Memory B cell (primary cell): ENCODE data around the gene MYBBP1A.

Experiments used
- ATAC-seq: fragments of 150-1000 bp; cut with Tn5 transposase; 2 replicates; pipeline ENCODE4 v1.10.0; 2021; ENCODE audit warnings: low read depth, mild to moderate bottlenecking, moderate library complexity
- DNase-seq, 2 donors: peaks; one replicate each; pipeline ENCODE4 v3.0.0; 2022; ENCODE audit warnings: low spot score in 2 of 2
- H3K27ac Mint-ChIP-seq: one replicate; pipeline ENCODE4 v1.8.0; 2022; ENCODE audit warnings: mild to moderate bottlenecking, moderate library complexity, mixed read lengths
- H3K27me3 Mint-ChIP-seq: one replicate; pipeline ENCODE4 v1.8.0; 2022; ENCODE audit warnings: mixed read lengths
- H3K36me3 Mint-ChIP-seq: one replicate; pipeline ENCODE4 v1.8.0; 2022; ENCODE audit warnings: mild to moderate bottlenecking, mixed read lengths
- H3K4me1 Mint-ChIP-seq: one replicate; pipeline ENCODE4 v1.8.0; 2022; ENCODE audit warnings: mixed read lengths
- H3K4me3 Mint-ChIP-seq: one replicate; pipeline ENCODE4 v1.8.0; 2022; ENCODE audit warnings: mild to moderate bottlenecking, moderate library complexity, mixed read lengths
- H3K9me3 Mint-ChIP-seq: one replicate; pipeline ENCODE4 v1.8.0; 2022; ENCODE audit warnings: mixed read lengths

MYBBP1A gene

GRCh38 chr17:4525691-4526397 lies 29.3 kb downstream of the MYBBP1A start:
- no peak overlapping the region for H3K27ac Mint-ChIP-seq
- no peaks in the 10 kb centered on the region for H3K36me3 Mint-ChIP-seq
- peaks cover 10% of the 10 kb centered on the region for H3K4me1 Mint-ChIP-seq
- no peaks in the 10 kb centered on the region for H3K9me3 Mint-ChIP-seq
- no peak for ATAC-seq
- DNase-seq, result no peak
- no peak overlapping the region for H3K4me3 Mint-ChIP-seq
- H3K27me3 Mint-ChIP-seq, result peaks cover 3% of the 10 kb centered on the region

- no peak for ATAC-seq
- no peaks in the 10 kb centered on the region for H3K27me3 Mint-ChIP-seq
- H3K27ac Mint-ChIP-seq, result peak overlapping the region; percentile 35
- no peak for DNase-seq
- H3K36me3 Mint-ChIP-seq, result no peaks in the 10 kb centered on the region
- no peak overlapping the region for H3K4me3 Mint-ChIP-seq
- peaks cover 10% of the 10 kb centered on the region for H3K4me1 Mint-ChIP-seq
- no peaks in the 10 kb centered on the region for H3K9me3 Mint-ChIP-seq
Observed at GRCh38 chr17:4523946-4524345, 31.2 kb downstream of the MYBBP1A start.

GRCh38 chr17:4522661-4523060 lies 32.5 kb downstream of the MYBBP1A start:
- Mint-ChIP-seq H3K36me3 (no peaks in the 10 kb centered on the region), H3K4me3 (no peak overlapping the region), H3K9me3 (no peaks in the 10 kb centered on the region), H3K27me3 (peaks cover 1% of the 10 kb centered on the region), H3K4me1 (peaks cover 15% of the 10 kb centered on the region), H3K27ac (no peak overlapping the region)
- no peak for ATAC-seq
- no peak for DNase-seq

- no peak for DNase-seq
- no peaks in the 10 kb centered on the region for H3K9me3 Mint-ChIP-seq
- no peak overlapping the region for H3K4me3 Mint-ChIP-seq
- no peaks in the 10 kb centered on the region for H3K36me3 Mint-ChIP-seq
- ATAC-seq, result no peak
- H3K4me1 Mint-ChIP-seq, result peaks cover 17% of the 10 kb centered on the region
- peaks cover 1% of the 10 kb centered on the region for H3K27me3 Mint-ChIP-seq
- H3K27ac Mint-ChIP-seq, result no peak overlapping the region
Observed at GRCh38 chr17:4520894-4521600, 34.1 kb downstream of the MYBBP1A start.

GRCh38 chr17:4520060-4520893 lies 34.9 kb downstream of the MYBBP1A start:
- Mint-ChIP-seq H3K27ac (no peak overlapping the region), H3K4me3 (peak overlapping the region; percentile 9), H3K27me3 (peaks cover 1% of the 10 kb centered on the region), H3K9me3 (no peaks in the 10 kb centered on the region), H3K4me1 (peaks cover 17% of the 10 kb centered on the region), H3K36me3 (no peaks in the 10 kb centered on the region)
- DNase-seq, result no peak
- ATAC-seq, result no peak

GRCh38 chr17:4519361-4519788 lies 35.8 kb downstream of the MYBBP1A start:
- H3K9me3 Mint-ChIP-seq, result no peaks in the 10 kb centered on the region
- peak overlapping the region; percentile 42 for H3K4me3 Mint-ChIP-seq
- H3K27me3 Mint-ChIP-seq, result peaks cover 1% of the 10 kb centered on the region
- ATAC-seq (no peak), DNase-seq (no peak)
- H3K4me1 Mint-ChIP-seq, result peaks cover 17% of the 10 kb centered on the region
- no peak overlapping the region for H3K27ac Mint-ChIP-seq
- H3K36me3 Mint-ChIP-seq, result no peaks in the 10 kb centered on the region

- Mint-ChIP-seq H3K4me1 (peaks cover 16% of the 10 kb centered on the region), H3K9me3 (no peaks in the 10 kb centered on the region), H3K36me3 (no peaks in the 10 kb centered on the region), H3K27me3 (peaks cover 1% of the 10 kb centered on the region), H3K27ac (no peak overlapping the region), H3K4me3 (peak overlapping the region; percentile 79)
- ATAC-seq (peak; percentile 4), DNase-seq (no peak)
Observed at GRCh38 chr17:4518901-4519300, 36.3 kb downstream of the MYBBP1A start.

GRCh38 chr17:4516735-4517134 lies 38.4 kb downstream of the MYBBP1A start:
- Mint-ChIP-seq H3K4me1 (peaks cover 7% of the 10 kb centered on the region), H3K27me3 (peaks cover 3% of the 10 kb centered on the region)

GRCh38 chr17:4515501-4515900 lies 39.7 kb downstream of the MYBBP1A start:
- H3K36me3 Mint-ChIP-seq, result no peaks in the 10 kb centered on the region
- H3K9me3 Mint-ChIP-seq, result no peaks in the 10 kb centered on the region
- peaks cover 3% of the 10 kb centered on the region for H3K27me3 Mint-ChIP-seq
- DNase-seq (no peak), ATAC-seq (no peak)
- peaks cover 12% of the 10 kb centered on the region for H3K4me1 Mint-ChIP-seq
- no peak overlapping the region for H3K27ac Mint-ChIP-seq
- no peak overlapping the region for H3K4me3 Mint-ChIP-seq

More at GRCh38 chr17:4516735-4517134, 38.4 kb downstream of the MYBBP1A start:
- ATAC-seq (no peak), DNase-seq (no peak)
- Mint-ChIP-seq H3K27ac (no peak overlapping the region), H3K9me3 (no peaks in the 10 kb centered on the region), H3K36me3 (no peaks in the 10 kb centered on the region), H3K4me3 (no peak overlapping the region)

GRCh38 chr17:4514779-4515178 lies 40.4 kb downstream of the MYBBP1A start:
- Mint-ChIP-seq H3K27me3 (peaks cover 3% of the 10 kb centered on the region), H3K27ac (no peak overlapping the region), H3K4me1 (peaks cover 12% of the 10 kb centered on the region), H3K4me3 (no peak overlapping the region), H3K36me3 (no peaks in the 10 kb centered on the region), H3K9me3 (no peaks in the 10 kb centered on the region)
- ATAC-seq (no peak), DNase-seq (no peak)

GRCh38 chr17:4514206-4514605 lies 41.0 kb downstream of the MYBBP1A start:
- H3K27ac Mint-ChIP-seq, result no peak overlapping the region
- H3K4me1 Mint-ChIP-seq, result peaks cover 18% of the 10 kb centered on the region
- H3K27me3 Mint-ChIP-seq, result peaks cover 6% of the 10 kb centered on the region
- ATAC-seq (no peak), DNase-seq (no peak)
- no peak overlapping the region for H3K4me3 Mint-ChIP-seq
- no peaks in the 10 kb centered on the region for H3K36me3 Mint-ChIP-seq
- no peaks in the 10 kb centered on the region for H3K9me3 Mint-ChIP-seq

GRCh38 chr17:4513113-4514032 lies 41.8 kb downstream of the MYBBP1A start:
- ATAC-seq, result no peak
- H3K4me3 Mint-ChIP-seq, result no peak overlapping the region
- H3K27ac Mint-ChIP-seq, result no peak overlapping the region

More at GRCh38 chr17:4513113-4514032, 41.8 kb downstream of the MYBBP1A start:
- no peaks in the 10 kb centered on the region for H3K36me3 Mint-ChIP-seq
- H3K4me1 Mint-ChIP-seq, result peaks cover 19% of the 10 kb centered on the region
- no peaks in the 10 kb centered on the region for H3K9me3 Mint-ChIP-seq
- H3K27me3 Mint-ChIP-seq, result peaks cover 9% of the 10 kb centered on the region
- no peak for DNase-seq
